PC-3 (cell line): ENCODE results near the gene EBF4. TPM values are rescaled to one million over a fixed set of nuclear protein-coding genes. Genes with fewer than 3 reads are reported as not detected.
A peak's percentile ranks its signal among the peaks of the same experiment; 100 is the strongest.

Experiments used
- ATAC-seq: fragments of 200-7000 bp; cut with Tn5 transposase; 2 replicates; pipeline ENCODE4 v1.9.1; 2020; ENCODE audit warnings: mild to moderate bottlenecking, moderate library complexity
- BruUV-seq: library from RNA; stranded (reverse); fragments of 400-500 nt; replicated peaks from 2 replicates; lab custom pipeline; 2021; lab: Mats Ljungman, UMichigan
- CTCF ChIA-PET: fragments of 300-600 bp; sonication (Branson Sonifier 250); formaldehyde crosslinking; loops from one replicate; lab custom pipeline; 2022; ENCODE audit warnings: antibody characterized with exemption; lab: Charles Lee
- POLR2A ChIA-PET: fragments of 300-600 bp; sonication (Branson Sonifier 250); formaldehyde crosslinking; loops from one replicate; lab custom pipeline; 2022; ENCODE audit warnings: antibody characterized with exemption; ENCODE audit not compliant: unreplicated experiment; lab: Charles Lee
- DNase-seq: peaks from one replicate; pipeline ENCODE4 v3.0.0-alpha.2; 2015
- H2AFZ ChIP-seq: fragments of 300-600 bp; sonication (generic); 2 replicates; pipeline ENCODE4 v1.6.0; 2016; ENCODE audit warnings: antibody characterized with exemption, low read length
- H3F3A ChIP-seq: fragments of 300-600 bp; sonication (generic); one replicate; pipeline ENCODE4 v1.6.0; 2017; ENCODE audit warnings: antibody characterized with exemption, low read length, control low read depth, mild to moderate bottlenecking; ENCODE audit not compliant: unreplicated experiment
- H3K27ac ChIP-seq: fragments of 300-600 bp; sonication (generic); 2 replicates; pipeline ENCODE4 v1.5.1; 2016; ENCODE audit warnings: mild to moderate bottlenecking, low read length
- H3K27me3 ChIP-seq: fragments of 300-600 bp; sonication (generic); 2 replicates; pipeline ENCODE4 v1.6.1; 2016; ENCODE audit warnings: low read length, mixed read lengths
- H3K36me3 ChIP-seq: fragments of 300-600 bp; sonication (generic); 2 replicates; pipeline ENCODE4 v1.6.1; 2016; ENCODE audit warnings: low read depth, mixed run types, low read length, mixed read lengths
- H3K4me1 ChIP-seq: fragments of 300-600 bp; sonication (generic); 2 replicates; pipeline ENCODE4 v1.5.1; 2016; ENCODE audit warnings: low read length; ENCODE audit not compliant: insufficient read depth
- H3K4me2 ChIP-seq: fragments of 300-600 bp; sonication (generic); 2 replicates; pipeline ENCODE4 v1.6.0; 2016; ENCODE audit warnings: low read length
- H3K4me3 ChIP-seq: fragments of 300-600 bp; sonication (generic); 2 replicates; pipeline ENCODE4 v1.5.1; 2016; ENCODE audit warnings: mild to moderate bottlenecking, low read length, mixed read lengths
- H3K79me2 ChIP-seq: fragments of 300-600 bp; sonication (generic); 2 replicates; pipeline ENCODE4 v1.6.1; 2017; ENCODE audit warnings: low read length, mixed read lengths
- H3K9ac ChIP-seq: fragments of 300-600 bp; sonication (generic); 2 replicates; pipeline ENCODE4 v1.6.0; 2016; ENCODE audit warnings: mild to moderate bottlenecking, low read length
- H3K9me2 ChIP-seq: fragments of 300-600 bp; sonication (generic); replicated peaks from 2 replicates; pipeline ENCODE4 v1.6.1; 2016; ENCODE audit warnings: mixed run types, low read length, mixed read lengths
- H3K9me3 ChIP-seq: fragments of 300-600 bp; sonication (generic); 2 replicates; pipeline ENCODE4 v1.6.1; 2016; ENCODE audit warnings: low read length, mixed read lengths
- H4K20me1 ChIP-seq: fragments of 300-600 bp; sonication (generic); 2 replicates; pipeline ENCODE4 v1.6.1; 2016; ENCODE audit warnings: low read length, mixed read lengths
- EZH2 ChIP-seq: fragments of 300-600 bp; sonication (generic); IDR thresholded peaks from one replicate; pipeline ENCODE4 v1.6.1; 2017; ENCODE audit warnings: antibody characterized with exemption, mild to moderate bottlenecking, low read length; ENCODE audit not compliant: unreplicated experiment
- EZH2phosphoT487 ChIP-seq: fragments of 300-600 bp; sonication (generic); IDR thresholded peaks from 2 replicates; pipeline ENCODE4 v1.6.1; 2018; ENCODE audit warnings: mild to moderate bottlenecking, antibody characterized with exemption, low read length, borderline replicate concordance
- intact Hi-C: fragments of 100-400 bp; cut with micrococcal nuclease; formaldehyde crosslinking; loops from 2 replicates; pipeline ENCODE4 v1.9.0; 2023
- total RNA-seq: library from RNA; depleted of rRNA; stranded (reverse); fragments of >200 nt; gene quantifications from 2 replicates; pipeline ENCODE4 v1.2.3, GENCODE V29; 2014
- TF ChIP-seq, protein P1 (sequence below): fragments of 300-600 bp; sonication (generic); conservative IDR thresholded peaks from 2 replicates; pipeline ENCODE4 v1.5.1; 2017; ENCODE audit warnings: antibody characterized with exemption, low read depth, mild to moderate bottlenecking, low read length

EBF4 gene
- total RNA-seq, 1 experiment from 2014 or later = 1.8 TPM

DNA sequence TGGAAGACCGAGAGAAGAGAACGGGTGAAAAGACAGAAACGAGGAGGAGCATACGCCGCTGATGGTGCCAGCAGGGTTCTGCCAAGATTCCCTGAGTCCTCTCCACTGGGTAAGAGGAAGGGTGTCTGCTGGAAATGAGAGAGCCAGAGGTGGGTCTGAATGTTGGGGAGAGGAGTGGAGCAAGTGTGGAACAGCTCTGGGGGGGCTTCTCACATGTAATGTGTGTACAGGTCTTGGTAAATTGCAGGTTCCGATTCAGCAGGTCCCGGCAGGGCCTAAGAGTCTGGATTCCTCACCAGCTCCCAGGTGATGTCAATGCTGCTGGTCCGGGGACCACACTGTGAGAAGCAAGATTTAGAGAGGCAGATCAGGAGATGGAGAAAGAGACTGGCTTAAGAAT is 1.5 kb upstream of the EBF4 start:
- ATAC-seq (no peak), DNase-seq (no peak)
- Histone ChIP-seq H3K9ac (no peak overlapping the region), H3K36me3 (no peaks in the 10 kb centered on the region), H4K20me1 (no peaks in the 10 kb centered on the region), H2AFZ (no peak overlapping the region), H3F3A (no peaks in the 10 kb centered on the region), H3K79me2 (no peaks in the 10 kb centered on the region), H3K9me2 (no peaks in the 10 kb centered on the region), H3K27ac (no peak overlapping the region), H3K4me1 (peaks cover 3% of the 10 kb centered on the region; the same call in 1 of the 2 replicates), H3K4me3 (no peak overlapping the region), H3K9me3 (no peaks in the 10 kb centered on the region), H3K27me3 (peaks cover 49% of the 10 kb centered on the region), H3K4me2 (no peak overlapping the region)
- ChIA-PET POLR2A (no interaction called here), CTCF (no interaction called here)
- BruUV-seq = no TSS peak
- intact Hi-C loops = no loop called here
- TF ChIP-seq EZH2 = no peak
- TF ChIP-seq EZH2phosphoT487 = no peak
- TF ChIP-seq, protein P1, sequence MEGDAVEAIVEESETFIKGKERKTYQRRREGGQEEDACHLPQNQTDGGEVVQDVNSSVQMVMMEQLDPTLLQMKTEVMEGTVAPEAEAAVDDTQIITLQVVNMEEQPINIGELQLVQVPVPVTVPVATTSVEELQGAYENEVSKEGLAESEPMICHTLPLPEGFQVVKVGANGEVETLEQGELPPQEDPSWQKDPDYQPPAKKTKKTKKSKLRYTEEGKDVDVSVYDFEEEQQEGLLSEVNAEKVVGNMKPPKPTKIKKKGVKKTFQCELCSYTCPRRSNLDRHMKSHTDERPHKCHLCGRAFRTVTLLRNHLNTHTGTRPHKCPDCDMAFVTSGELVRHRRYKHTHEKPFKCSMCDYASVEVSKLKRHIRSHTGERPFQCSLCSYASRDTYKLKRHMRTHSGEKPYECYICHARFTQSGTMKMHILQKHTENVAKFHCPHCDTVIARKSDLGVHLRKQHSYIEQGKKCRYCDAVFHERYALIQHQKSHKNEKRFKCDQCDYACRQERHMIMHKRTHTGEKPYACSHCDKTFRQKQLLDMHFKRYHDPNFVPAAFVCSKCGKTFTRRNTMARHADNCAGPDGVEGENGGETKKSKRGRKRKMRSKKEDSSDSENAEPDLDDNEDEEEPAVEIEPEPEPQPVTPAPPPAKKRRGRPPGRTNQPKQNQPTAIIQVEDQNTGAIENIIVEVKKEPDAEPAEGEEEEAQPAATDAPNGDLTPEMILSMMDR = no peak

DNA sequence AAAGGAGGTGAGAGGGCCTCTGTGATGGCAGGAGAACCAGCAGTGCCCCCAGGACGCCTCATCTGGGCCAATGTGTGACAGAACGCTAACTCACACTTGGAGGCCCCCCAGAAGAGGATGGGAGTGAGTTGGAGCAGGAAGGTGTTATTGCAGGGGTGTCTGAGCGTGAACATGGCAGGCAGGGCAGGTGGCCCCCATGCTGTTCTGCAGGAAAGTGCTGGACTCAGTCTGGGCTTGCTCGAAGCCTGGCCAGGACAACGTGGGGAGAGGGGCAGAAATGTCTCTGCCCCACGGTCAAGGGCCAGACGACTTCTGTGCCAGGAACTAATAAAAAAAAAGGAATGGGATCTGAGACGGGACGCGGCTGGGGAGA is 931 bp upstream of the EBF4 start:
- no peaks in the 10 kb centered on the region for H3K9me2 ChIP-seq
- no peaks in the 10 kb centered on the region for H3K9me3 ChIP-seq
- H3K27me3 ChIP-seq = peaks cover 45% of the 10 kb centered on the region
- no peak overlapping the region for H3K27ac ChIP-seq
- H3K9ac ChIP-seq = no peak overlapping the region
- BruUV-seq = no TSS peak
- no peaks in the 10 kb centered on the region for H3K79me2 ChIP-seq
- no peaks in the 10 kb centered on the region for H4K20me1 ChIP-seq
- ATAC-seq (peak; percentile 13), DNase-seq (no peak)
- H3K4me1 ChIP-seq = peaks cover 3% of the 10 kb centered on the region; the same call in 1 of the 2 replicates
- no peak overlapping the region for H2AFZ ChIP-seq
- intact Hi-C loops = no loop called here
- POLR2A ChIA-PET = no interaction called here
- H3K4me3 ChIP-seq = no peak overlapping the region
- no peaks in the 10 kb centered on the region for H3K36me3 ChIP-seq
- CTCF ChIA-PET = no interaction called here
- TF ChIP-seq EZH2phosphoT487 = no peak
- TF ChIP-seq, protein P1 = no peak
- no peak for TF ChIP-seq EZH2
- H3K4me2 ChIP-seq = peak overlapping the region; percentile 78; the same call in 1 of the 2 replicates
- no peaks in the 10 kb centered on the region for H3F3A ChIP-seq

- Histone ChIP-seq H3K27me3 (peaks cover 45% of the 10 kb centered on the region), H3K27ac (no peak overlapping the region), H3K9me3 (no peaks in the 10 kb centered on the region), H2AFZ (no peak overlapping the region), H3K36me3 (no peaks in the 10 kb centered on the region), H3K4me2 (no peak overlapping the region), H3K9me2 (no peaks in the 10 kb centered on the region), H3K9ac (no peak overlapping the region), H3K4me3 (no peak overlapping the region), H3F3A (no peaks in the 10 kb centered on the region), H3K79me2 (no peaks in the 10 kb centered on the region), H4K20me1 (no peaks in the 10 kb centered on the region), H3K4me1 (peaks cover 3% of the 10 kb centered on the region; the same call in 1 of the 2 replicates)
- TF ChIP-seq EZH2 = no peak
- no peak for TF ChIP-seq EZH2phosphoT487
- TF ChIP-seq, protein P1 = no peak
- intact Hi-C loops = no loop called here
- BruUV-seq = no TSS peak
- ChIA-PET CTCF (no interaction called here), POLR2A (no interaction called here)
- ATAC-seq (peak; percentile 29), DNase-seq (no peak)
Measured at GRCh38 chr20:2692886-2693285, 306 bp downstream of the EBF4 start.
